K562 (cell line): ENCODE measurements around the gene PPM1H. TPM values are rescaled to one million over a fixed set of nuclear protein-coding genes. Genes with fewer than 3 reads are reported as not detected.

Experiments used
- ATAC-seq: fragments of 200-7000 bp; cut with Tn5 transposase; 3 replicates; pipeline ENCODE4 v1.9.1; 2020; ENCODE audit warnings: moderate library complexity
- BruUV-seq: library from RNA; stranded (reverse); fragments of 400-500 nt; replicated peaks from 2 replicates; lab custom pipeline; 2021; lab: Mats Ljungman, UMichigan
- CTCF ChIA-PET: fragments of 300-600 bp; formaldehyde crosslinking; extraction: SDS; loops from one replicate; lab custom pipeline; 2021; ENCODE audit warnings: low intra/inter-chr PET ratio; lab: Yijun Ruan, JAX
- POLR2A ChIA-PET: fragments of 300-600, 350-650 bp; sonication (Branson Sonifier 250); formaldehyde crosslinking; extraction: SDS; loops from one replicate; lab custom pipeline; 2021; ENCODE audit warnings: antibody characterized with exemption, inconsistent platforms; lab: Yijun Ruan, JAX
- DNase-seq, 4 experiments: peaks; one replicate each; pipeline versions ENCODE4 v3.0.0 to v3.0.0-alpha.2; 2011 to 2018; ENCODE audit warnings: low spot score in 3 of 4, mixed read lengths in 3 of 4; ENCODE audit errors: extremely low read depth in 1 of 4
- FAIRE-seq: peaks from 2 replicates; lab custom pipeline; 2011; peaks lifted over from hg19 to GRCh38; lab: Jason Lieb, UNC
- H2AFZ ChIP-seq: 2 replicates; pipeline ENCODE4 v1.6.0; 2011; ENCODE audit warnings: low read depth, low read length, control low read depth, inconsistent platforms
- H3K27ac ChIP-seq: fragments of 200-600 bp; 3 replicates; pipeline ENCODE4 v1.8.0; 2011; ENCODE audit warnings: low read depth, mild to moderate bottlenecking, control low read depth, inconsistent platforms, low read length, moderate library complexity, mixed read lengths; ENCODE audit errors: extremely low read depth
- H3K27me3 ChIP-seq, 2 experiments: fragments of 300-600 bp in 1 of 2; 2 replicates in 1 of 2; 3 replicates in 1 of 2; pipeline versions ENCODE4 v1.6.0 to v1.8.0; 2011; ENCODE audit warnings: inconsistent platforms in 2 of 2, low read length in 2 of 2, mild to moderate bottlenecking in 1 of 2, mixed read lengths in 1 of 2, moderate library complexity in 1 of 2; ENCODE audit not compliant: control insufficient read depth in 2 of 2, insufficient read depth in 2 of 2
- H3K36me3 ChIP-seq: fragments of 300-600 bp; 3 replicates; pipeline ENCODE4 v1.8.0; 2011; ENCODE audit warnings: mild to moderate bottlenecking, low read length, inconsistent platforms; ENCODE audit not compliant: control insufficient read depth, insufficient read depth
- H3K4me1 ChIP-seq, 2 experiments: fragments of 200-600 bp in 1 of 2; replicated peaks in 1 of 2; 2 replicates in 1 of 2; 3 replicates in 1 of 2; pipeline versions ENCODE4 v1.5.1 to v1.8.0; 2011; ENCODE audit warnings: inconsistent platforms in 2 of 2, low read length in 2 of 2, mild to moderate bottlenecking in 1 of 2, mixed read lengths in 1 of 2, moderate library complexity in 1 of 2; ENCODE audit not compliant: control insufficient read depth in 2 of 2, insufficient read depth in 2 of 2
- H3K4me2 ChIP-seq: 2 replicates; pipeline ENCODE4 v1.6.1; 2011; ENCODE audit warnings: low read length, control low read depth, inconsistent platforms, mixed read lengths; ENCODE audit not compliant: insufficient read depth
- H3K4me3 ChIP-seq: fragments of 200-600 bp; sonication (generic), shearing (Covaris generic); 2 replicates; pipeline ENCODE4 v1.5.1; 2016; ENCODE audit warnings: control low read depth, inconsistent platforms
- H3K79me2 ChIP-seq: fragments of 200-600 bp; 3 replicates; pipeline ENCODE4 v1.8.0; 2011; ENCODE audit warnings: low read length, inconsistent platforms; ENCODE audit not compliant: control insufficient read depth, insufficient read depth
- H3K9ac ChIP-seq, 2 experiments: 2 replicates each; pipeline versions ENCODE4 v1.6.0 to v1.6.1; 2011; ENCODE audit warnings: low read depth in 2 of 2, low read length in 2 of 2, control low read depth in 1 of 2, inconsistent platforms in 1 of 2, mild to moderate bottlenecking in 1 of 2, mixed read lengths in 1 of 2; ENCODE audit not compliant: insufficient read depth in 1 of 2
- H3K9me1 ChIP-seq: one replicate; pipeline ENCODE4 v1.6.0; 2011; ENCODE audit warnings: inconsistent platforms, mild to moderate bottlenecking, low read length, moderate library complexity; ENCODE audit not compliant: control insufficient read depth, insufficient read depth
- H3K9me3 ChIP-seq: replicated peaks from 2 replicates; pipeline ENCODE4 v1.5.1; 2011; ENCODE audit warnings: low read depth, low read length, inconsistent platforms; ENCODE audit not compliant: control insufficient read depth, insufficient read depth
- H4K20me1 ChIP-seq: replicated peaks from 2 replicates; pipeline ENCODE4 v1.6.1; 2011; ENCODE audit warnings: low read length, inconsistent platforms, mixed read lengths; ENCODE audit not compliant: control insufficient read depth, insufficient read depth
- CAMTA2 ChIP-seq: fragments of 250-450 bp; sonication (Bioruptor Pico); conservative IDR thresholded peaks from 2 replicates; pipeline ENCODE4 v1.5.1; 2022
- JUND ChIP-seq, 2 experiments: IDR thresholded peaks; 2 replicates in 1 of 2; 3 replicates in 1 of 2; pipeline ENCODE4 v1.6.1; 2011; ENCODE audit warnings: borderline replicate concordance in 2 of 2, low read depth in 2 of 2, low read length in 2 of 2, improper control_type of control experiment in 1 of 2, missing biosample characterization in 1 of 2, missing genetic modification characterization in 1 of 2, missing genetic modification reagents in 1 of 2
- RAD21 ChIP-seq, 2 experiments: fragments of 250-450 bp in 1 of 2; fragments of 450-650 bp in 1 of 2; sonication (Bioruptor Pico) in 1 of 2; formaldehyde crosslinking in 1 of 2; IDR thresholded peaks in 1 of 2; conservative IDR thresholded peaks in 1 of 2; 2 replicates each; pipeline versions ENCODE4 v1.4.0 to v1.8.0; 2020 to 2022; ENCODE audit warnings: mild to moderate bottlenecking in 2 of 2, moderate library complexity in 1 of 2
- USF2 ChIP-seq: sonication (generic); formaldehyde crosslinking; IDR thresholded peaks from 2 replicates; pipeline ENCODE4 v1.5.0; 2020; ENCODE audit warnings: missing genetic modification reagents
- ZNF586 ChIP-seq: fragments of 450-650 bp; formaldehyde crosslinking; conservative IDR thresholded peaks from 2 replicates; pipeline ENCODE4 v1.4.0; 2020; ENCODE audit warnings: mild to moderate bottlenecking, moderate library complexity
- WGBS: fragments of 100-300 bp; shearing (Covaris generic); methylation state at CpG from one replicate; pipeline ENCODE4 v1.1.6; 2016; ENCODE audit warnings: low coverage, mixed read lengths; ENCODE audit not compliant: insufficient coverage; ENCODE audit errors: missing lambda C conversion rate; 5-methylcytosine and 5-hydroxymethylcytosine counted together
- in situ Hi-C: fragments of 300-500 bp; cut with MboI; formaldehyde crosslinking; loops from 4 replicates; pipeline ENCODE4 v1.15.0; 2018; ENCODE audit warnings: inconsistent platforms, mixed read lengths
- intact Hi-C: fragments of 100-400 bp; cut with micrococcal nuclease; formaldehyde crosslinking; loops from 2 replicates; pipeline ENCODE4 v1.14.2; 2022
- polyA plus RNA-seq, 8 experiments: library from polyadenylated mRNA; depleted of rRNA in 4 of 8; stranded (reverse) in 5 of 8; unstranded in 3 of 8; fragments of >200 nt; fragmentation: Nextera tagmentation in 2 of 8; fragmentation: Illumina TruSeq in 1 of 8; extraction: Ambion mirVana in 2 of 8; extraction: Trizol in 1 of 8; gene quantifications; 2 replicates each; pipeline versions ENCODE4 v1.2.1 to v1.2.3, GENCODE V29; 2011 to 2014; ENCODE audit warnings: inconsistent platforms in 1 of 8, missing spikeins in 1 of 8
- total RNA-seq, 7 experiments: library from RNA; depleted of rRNA in 6 of 7; stranded (reverse); fragments of >200 nt in 6 of 7; fragmentation: Illumina TruSeq in 2 of 7; extraction: Trizol in 2 of 7; gene quantifications; 2 replicates each; pipeline versions ENCODE4 v1.2.1 to v1.2.3, GENCODE V29; 2011 to 2021; ENCODE audit warnings: low replicate concordance in 1 of 7

PPM1H gene
- total and polyA plus RNA-seq, 9 of the 15 experiments (the other 6 are each of a cell fraction or from before 2014, with no cell fraction given): 5.3 to 29.3 (median 11.3) TPM

- no TSS peak for BruUV-seq
- in situ Hi-C loops: loop anchor here (5.0 kb wide), 1 partner anchor 219 kb away; no protein-coding TSS in a partner anchor
- Histone ChIP-seq H3K4me1 (peaks cover 0 to 7% of the 10 kb centered on the region in 2 experiments; a peak in 1 of 5 replicates), H3K27ac (no peak overlapping the region), H4K20me1 (no peaks in the 10 kb centered on the region), H3K4me3 (no peak overlapping the region), H3K79me2 (no peaks in the 10 kb centered on the region)
- CTCF ChIA-PET: no interaction called here
- no peak for FAIRE-seq
- WGBS: 53% methylated on average over 28 of the region's 28 CpGs
- TF ChIP-seq ZNF586 (CRISPR knock-in tag) (no peak), CAMTA2 (CRISPR knock-in tag) (no peak), JUND (IDR thresholded peaks at IDR 0.05; ENCODE audit: borderline replicate concordance, low read depth, low read length) (no peak), JUND (tag; IDR thresholded peaks at IDR 0.05; ENCODE audit: borderline replicate concordance, low read depth, low read length) (no peak), USF2 (no peak), RAD21 (CRISPR knock-in tag; conservative IDR thresholded peaks at IDR 0.05 in 1 of 2, IDR thresholded peaks at IDR 0.05 in 1 of 2) (no peak)
- TF ChIP-seq, all 486 proteins: peak for 0
- DNase-seq (no peak), ATAC-seq (no peak)
- Histone ChIP-seq H3K36me3 (peaks cover 14% of the 10 kb centered on the region; the same call in 1 of the 3 replicates), H3K9me3 (no peaks in the 10 kb centered on the region), H2AFZ (no peak overlapping the region), H3K9me1 (no peaks in the 10 kb centered on the region), H3K9ac (no peak overlapping the region), H3K27me3 (no peaks in the 10 kb centered on the region), H3K4me2 (no peak overlapping the region)
- intact Hi-C loops: no loop called here
- POLR2A ChIA-PET: no interaction called here
Measured at GRCh38 chr12:62801796-62802195, 133.2 kb downstream of the PPM1H start.
